HL-60 (cell line): ENCODE results near the gene UBE2M.

Experiments
- GABPA ChIP-seq: IDR thresholded peaks from 2 replicates; pipeline ENCODE4 v1.6.1; 2012; ENCODE audit warnings: low read depth
- POLR2AphosphoS5 ChIP-seq: IDR thresholded peaks from 2 replicates; pipeline ENCODE4 v1.6.1; 2012; ENCODE audit warnings: low read depth
- SPI1 ChIP-seq: IDR thresholded peaks from 2 replicates; pipeline ENCODE4 v1.6.1; 2012; ENCODE audit warnings: low read depth, mild to moderate bottlenecking, borderline replicate concordance
- TF ChIP-seq, protein P1 (sequence below): IDR thresholded peaks from one replicate; pipeline ENCODE4 v1.5.1; 2011; ENCODE audit warnings: low read length, control low read depth, inconsistent platforms; ENCODE audit not compliant: insufficient read depth
- TF ChIP-seq, protein P2 (sequence below): IDR thresholded peaks from 2 replicates; pipeline ENCODE4 v1.6.1; 2012; ENCODE audit warnings: low read depth; ENCODE audit not compliant: insufficient replicate concordance

DNA sequence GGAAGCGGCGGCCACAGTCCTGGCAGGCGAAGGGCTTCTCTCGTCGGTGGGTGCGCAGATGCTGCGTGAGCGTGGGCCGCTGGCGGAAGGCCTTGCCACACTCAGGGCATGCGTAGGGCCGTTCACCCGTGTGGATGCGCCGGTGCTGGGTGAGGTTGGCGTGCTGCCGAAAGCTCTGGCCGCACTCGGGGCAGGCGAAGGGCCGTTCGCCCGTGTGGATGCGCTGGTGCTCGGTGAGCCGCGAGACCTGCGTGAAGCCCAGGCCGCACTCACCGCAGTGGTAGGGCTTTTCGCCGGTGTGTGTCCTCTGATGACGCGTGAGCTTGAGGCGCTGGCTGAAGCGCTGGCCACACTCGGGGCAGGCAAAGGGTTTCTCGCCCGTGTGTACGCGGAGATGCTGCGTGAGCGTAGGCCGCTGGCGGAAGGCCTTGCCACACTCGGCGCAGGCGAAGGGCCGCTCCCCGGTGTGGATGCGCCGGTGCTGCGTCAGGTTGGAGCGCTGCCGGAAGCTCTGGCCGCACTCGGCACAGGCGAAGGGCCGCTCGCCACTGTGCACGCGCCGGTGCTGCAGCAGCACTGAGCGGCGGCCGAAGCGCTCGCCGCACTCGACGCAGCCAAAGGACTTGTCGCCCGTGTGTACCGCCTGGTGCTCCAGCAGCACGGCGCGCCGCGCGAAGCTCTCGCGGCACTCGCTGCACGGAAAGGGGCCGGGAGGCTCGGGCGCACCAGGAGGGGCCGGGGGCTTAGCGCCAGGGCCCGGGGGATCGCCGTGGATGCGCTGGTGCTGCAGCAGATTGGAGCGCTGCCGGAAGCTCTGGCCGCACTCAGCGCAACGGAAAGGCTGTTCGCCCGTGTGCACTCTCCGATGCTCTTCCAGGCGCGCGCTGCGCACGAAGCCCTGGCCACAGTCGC lies 4.0 kb upstream of the UBE2M start:
- TF ChIP-seq, protein P1, sequence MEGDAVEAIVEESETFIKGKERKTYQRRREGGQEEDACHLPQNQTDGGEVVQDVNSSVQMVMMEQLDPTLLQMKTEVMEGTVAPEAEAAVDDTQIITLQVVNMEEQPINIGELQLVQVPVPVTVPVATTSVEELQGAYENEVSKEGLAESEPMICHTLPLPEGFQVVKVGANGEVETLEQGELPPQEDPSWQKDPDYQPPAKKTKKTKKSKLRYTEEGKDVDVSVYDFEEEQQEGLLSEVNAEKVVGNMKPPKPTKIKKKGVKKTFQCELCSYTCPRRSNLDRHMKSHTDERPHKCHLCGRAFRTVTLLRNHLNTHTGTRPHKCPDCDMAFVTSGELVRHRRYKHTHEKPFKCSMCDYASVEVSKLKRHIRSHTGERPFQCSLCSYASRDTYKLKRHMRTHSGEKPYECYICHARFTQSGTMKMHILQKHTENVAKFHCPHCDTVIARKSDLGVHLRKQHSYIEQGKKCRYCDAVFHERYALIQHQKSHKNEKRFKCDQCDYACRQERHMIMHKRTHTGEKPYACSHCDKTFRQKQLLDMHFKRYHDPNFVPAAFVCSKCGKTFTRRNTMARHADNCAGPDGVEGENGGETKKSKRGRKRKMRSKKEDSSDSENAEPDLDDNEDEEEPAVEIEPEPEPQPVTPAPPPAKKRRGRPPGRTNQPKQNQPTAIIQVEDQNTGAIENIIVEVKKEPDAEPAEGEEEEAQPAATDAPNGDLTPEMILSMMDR = no peak
- TF ChIP-seq SPI1 (no peak), POLR2AphosphoS5 (peak; percentile 76; the same call in 1 of the 2 replicates), GABPA (peak; percentile 60)
- TF ChIP-seq, protein P2, sequence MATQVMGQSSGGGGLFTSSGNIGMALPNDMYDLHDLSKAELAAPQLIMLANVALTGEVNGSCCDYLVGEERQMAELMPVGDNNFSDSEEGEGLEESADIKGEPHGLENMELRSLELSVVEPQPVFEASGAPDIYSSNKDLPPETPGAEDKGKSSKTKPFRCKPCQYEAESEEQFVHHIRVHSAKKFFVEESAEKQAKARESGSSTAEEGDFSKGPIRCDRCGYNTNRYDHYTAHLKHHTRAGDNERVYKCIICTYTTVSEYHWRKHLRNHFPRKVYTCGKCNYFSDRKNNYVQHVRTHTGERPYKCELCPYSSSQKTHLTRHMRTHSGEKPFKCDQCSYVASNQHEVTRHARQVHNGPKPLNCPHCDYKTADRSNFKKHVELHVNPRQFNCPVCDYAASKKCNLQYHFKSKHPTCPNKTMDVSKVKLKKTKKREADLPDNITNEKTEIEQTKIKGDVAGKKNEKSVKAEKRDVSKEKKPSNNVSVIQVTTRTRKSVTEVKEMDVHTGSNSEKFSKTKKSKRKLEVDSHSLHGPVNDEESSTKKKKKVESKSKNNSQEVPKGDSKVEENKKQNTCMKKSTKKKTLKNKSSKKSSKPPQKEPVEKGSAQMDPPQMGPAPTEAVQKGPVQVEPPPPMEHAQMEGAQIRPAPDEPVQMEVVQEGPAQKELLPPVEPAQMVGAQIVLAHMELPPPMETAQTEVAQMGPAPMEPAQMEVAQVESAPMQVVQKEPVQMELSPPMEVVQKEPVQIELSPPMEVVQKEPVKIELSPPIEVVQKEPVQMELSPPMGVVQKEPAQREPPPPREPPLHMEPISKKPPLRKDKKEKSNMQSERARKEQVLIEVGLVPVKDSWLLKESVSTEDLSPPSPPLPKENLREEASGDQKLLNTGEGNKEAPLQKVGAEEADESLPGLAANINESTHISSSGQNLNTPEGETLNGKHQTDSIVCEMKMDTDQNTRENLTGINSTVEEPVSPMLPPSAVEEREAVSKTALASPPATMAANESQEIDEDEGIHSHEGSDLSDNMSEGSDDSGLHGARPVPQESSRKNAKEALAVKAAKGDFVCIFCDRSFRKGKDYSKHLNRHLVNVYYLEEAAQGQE = no peak
